ENCODE measurements around the gene TTC28. TPM values are rescaled to one million over a fixed set of nuclear protein-coding genes. Genes with fewer than 3 reads are reported as not detected.

The TTC28 gene
- total RNA-seq, 1 experiment from 2014 or later: not detected

DNA sequence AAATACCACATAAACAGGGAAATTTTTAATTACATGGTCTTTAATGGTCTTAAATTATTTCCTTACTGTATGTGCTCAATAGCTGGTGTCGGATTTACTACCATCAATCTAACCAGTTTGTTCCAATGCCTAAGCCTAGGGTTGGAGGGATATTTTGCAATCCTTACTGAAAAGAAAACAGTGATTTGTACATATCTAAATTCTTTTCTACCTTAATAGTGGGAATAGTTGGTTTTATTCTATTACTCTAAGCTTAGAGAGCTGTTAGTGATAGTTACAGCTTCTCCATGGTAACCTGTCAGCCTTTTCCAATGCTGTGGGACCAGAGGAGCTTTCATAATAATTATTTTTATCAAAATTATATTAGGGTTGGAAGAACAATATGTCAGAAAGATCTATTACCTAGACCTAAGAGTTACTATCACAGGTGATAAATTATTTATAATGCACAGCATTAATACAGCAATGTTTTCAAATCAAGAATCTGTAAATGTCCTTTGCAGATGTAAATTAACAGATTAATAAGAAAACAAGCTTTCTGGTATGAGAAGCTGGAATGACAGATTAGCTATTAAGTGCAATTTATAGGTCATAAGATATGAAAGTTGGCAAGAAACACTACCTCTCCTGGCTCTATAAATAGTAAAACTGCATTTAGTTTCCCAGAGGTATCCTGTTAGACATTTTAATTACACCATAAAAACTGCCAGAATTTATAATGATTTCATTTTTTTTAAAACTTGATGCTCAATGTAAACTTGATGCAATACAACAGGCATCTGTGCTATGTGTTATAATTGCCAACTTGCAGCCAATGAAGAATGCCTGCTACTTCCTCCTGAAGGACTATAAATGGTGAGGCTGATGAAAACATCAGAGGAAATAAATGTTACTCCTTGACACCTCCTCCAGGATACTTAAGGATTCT is 498.6 kb downstream of the TTC28 start:
- no peak for DNase-seq (ENCODE audit: unreplicated experiment)
- BruUV-seq (replicated peaks): no TSS peak
- ChIA-PET POLR2A (no interaction called here), CTCF (no interaction called here)
- Mint-ChIP-seq H3K4me1 (ENCODE audit: insufficient read depth, unreplicated experiment) (no peaks in the 10 kb centered on the region), H3K9me3 (ENCODE audit: unreplicated experiment) (no peaks in the 10 kb centered on the region), H3K36me3 (ENCODE audit: insufficient read depth, unreplicated experiment) (no peaks in the 10 kb centered on the region), H3K4me3 (ENCODE audit: unreplicated experiment) (no peak overlapping the region), H3K27ac (ENCODE audit: low read depth, unreplicated experiment) (no peak overlapping the region), H3K27me3 (ENCODE audit: insufficient read depth, unreplicated experiment) (peaks cover 75% of the 10 kb centered on the region)
- intact Hi-C loops (cut with micrococcal nuclease): no loop called here
- TF ChIP-seq, protein P1, sequence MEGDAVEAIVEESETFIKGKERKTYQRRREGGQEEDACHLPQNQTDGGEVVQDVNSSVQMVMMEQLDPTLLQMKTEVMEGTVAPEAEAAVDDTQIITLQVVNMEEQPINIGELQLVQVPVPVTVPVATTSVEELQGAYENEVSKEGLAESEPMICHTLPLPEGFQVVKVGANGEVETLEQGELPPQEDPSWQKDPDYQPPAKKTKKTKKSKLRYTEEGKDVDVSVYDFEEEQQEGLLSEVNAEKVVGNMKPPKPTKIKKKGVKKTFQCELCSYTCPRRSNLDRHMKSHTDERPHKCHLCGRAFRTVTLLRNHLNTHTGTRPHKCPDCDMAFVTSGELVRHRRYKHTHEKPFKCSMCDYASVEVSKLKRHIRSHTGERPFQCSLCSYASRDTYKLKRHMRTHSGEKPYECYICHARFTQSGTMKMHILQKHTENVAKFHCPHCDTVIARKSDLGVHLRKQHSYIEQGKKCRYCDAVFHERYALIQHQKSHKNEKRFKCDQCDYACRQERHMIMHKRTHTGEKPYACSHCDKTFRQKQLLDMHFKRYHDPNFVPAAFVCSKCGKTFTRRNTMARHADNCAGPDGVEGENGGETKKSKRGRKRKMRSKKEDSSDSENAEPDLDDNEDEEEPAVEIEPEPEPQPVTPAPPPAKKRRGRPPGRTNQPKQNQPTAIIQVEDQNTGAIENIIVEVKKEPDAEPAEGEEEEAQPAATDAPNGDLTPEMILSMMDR (IDR thresholded peaks at IDR 0.05; ENCODE audit: unreplicated experiment): no peak

DNA sequence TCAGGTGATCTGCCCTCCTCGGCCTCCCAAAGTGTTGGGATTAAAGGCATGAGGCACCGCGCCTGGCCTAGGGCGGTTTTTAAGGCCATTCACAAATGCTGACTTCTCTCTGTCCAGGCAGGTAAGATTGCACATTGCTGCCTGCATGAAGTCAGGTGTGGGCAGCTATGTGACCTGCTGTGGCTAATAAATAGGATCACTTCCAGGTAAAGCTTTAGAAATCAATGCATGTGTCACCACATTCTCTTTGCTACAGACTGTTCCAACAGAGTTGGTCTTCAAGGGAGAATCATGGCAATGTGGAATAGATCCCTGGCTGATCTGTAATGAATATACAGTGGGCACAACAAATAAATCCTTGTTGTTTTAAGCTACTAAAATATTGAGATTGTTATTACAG is 500.2 kb downstream of the TTC28 start:
- Mint-ChIP-seq H3K4me3 (ENCODE audit: unreplicated experiment) (no peak overlapping the region), H3K9me3 (ENCODE audit: unreplicated experiment) (no peaks in the 10 kb centered on the region), H3K27me3 (ENCODE audit: insufficient read depth, unreplicated experiment) (peaks cover 64% of the 10 kb centered on the region), H3K36me3 (ENCODE audit: insufficient read depth, unreplicated experiment) (no peaks in the 10 kb centered on the region), H3K27ac (ENCODE audit: low read depth, unreplicated experiment) (no peak overlapping the region), H3K4me1 (ENCODE audit: insufficient read depth, unreplicated experiment) (no peaks in the 10 kb centered on the region)
- BruUV-seq (replicated peaks): no TSS peak
- TF ChIP-seq, protein P1 (IDR thresholded peaks at IDR 0.05; ENCODE audit: unreplicated experiment): no peak
- CTCF ChIA-PET: no interaction called here
- DNase-seq (ENCODE audit: unreplicated experiment): no peak
- intact Hi-C loops (cut with micrococcal nuclease): no loop called here
- POLR2A ChIA-PET: no interaction called here

DNA sequence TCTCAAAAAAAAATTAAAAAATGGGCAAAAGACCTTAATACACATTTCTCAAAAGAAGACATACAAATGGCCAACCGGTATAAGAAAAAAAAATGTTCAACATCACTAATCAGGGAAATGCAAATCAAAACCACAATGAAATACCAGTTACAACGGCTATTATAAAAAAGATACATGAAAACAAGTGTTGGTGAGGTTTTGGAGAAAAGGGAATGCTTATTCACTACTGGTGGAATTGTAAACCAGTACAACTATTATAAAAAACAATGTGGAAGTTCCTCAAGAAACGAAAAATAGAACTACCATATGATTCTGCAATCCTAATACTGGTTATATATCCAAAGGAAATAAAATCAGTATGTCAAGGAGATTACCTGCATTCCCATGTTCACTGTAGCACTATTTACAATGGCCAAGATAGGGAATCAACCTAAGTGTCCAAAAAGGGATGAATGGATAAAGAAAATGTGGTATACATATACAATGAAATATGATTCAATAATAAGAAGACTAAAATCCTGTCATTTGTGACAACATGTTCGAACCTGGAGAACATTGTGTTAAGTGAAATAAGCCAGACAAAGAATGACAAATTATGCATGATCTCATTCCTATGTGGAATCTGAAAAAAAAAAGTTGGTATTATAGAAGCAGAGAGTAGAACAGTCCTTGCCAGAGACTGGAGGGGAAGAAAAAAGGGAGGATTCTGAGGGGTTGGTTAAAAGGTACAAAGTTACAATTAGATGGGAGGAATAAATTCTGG is 503.7 kb downstream of the TTC28 start:
- no peaks in the 10 kb centered on the region for H3K36me3 Mint-ChIP-seq (ENCODE audit: insufficient read depth, unreplicated experiment)
- H3K9me3 Mint-ChIP-seq (ENCODE audit: unreplicated experiment): no peaks in the 10 kb centered on the region
- no peak overlapping the region for H3K27ac Mint-ChIP-seq (ENCODE audit: low read depth, unreplicated experiment)
- no peaks in the 10 kb centered on the region for H3K4me1 Mint-ChIP-seq (ENCODE audit: insufficient read depth, unreplicated experiment)
- TF ChIP-seq, protein P1 (IDR thresholded peaks at IDR 0.05; ENCODE audit: unreplicated experiment): no peak
- no peak overlapping the region for H3K4me3 Mint-ChIP-seq (ENCODE audit: unreplicated experiment)
- BruUV-seq (replicated peaks): no TSS peak
- CTCF ChIA-PET: no interaction called here
- no peak for DNase-seq (ENCODE audit: unreplicated experiment)
- POLR2A ChIA-PET: interaction anchor here (0.6 kb wide), 1 partner anchor 83 kb away, joined by 3 read pairs; no protein-coding TSS in a partner anchor
- intact Hi-C loops (cut with micrococcal nuclease): no loop called here
- peaks cover 46% of the 10 kb centered on the region for H3K27me3 Mint-ChIP-seq (ENCODE audit: insufficient read depth, unreplicated experiment)

DNA sequence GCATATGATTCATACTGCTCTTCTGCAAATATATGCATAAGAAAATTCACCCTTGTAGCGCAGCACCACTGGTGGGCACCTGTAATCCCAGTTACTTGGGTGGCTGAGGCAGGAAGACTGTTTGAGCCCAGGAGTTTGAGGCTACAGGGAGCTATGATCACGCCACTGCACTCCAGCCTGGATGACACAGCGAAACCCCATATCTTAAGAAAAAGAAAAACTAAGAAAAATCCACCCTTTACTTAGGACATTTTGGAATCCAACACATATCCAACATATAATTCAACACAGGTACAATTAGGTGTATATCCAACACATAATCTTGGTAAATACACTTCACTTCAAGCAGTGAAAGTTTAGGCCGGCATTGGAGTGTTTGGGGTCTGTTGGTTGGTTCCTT is 505.1 kb downstream of the TTC28 start:
- peaks cover 36% of the 10 kb centered on the region for H3K27me3 Mint-ChIP-seq (ENCODE audit: insufficient read depth, unreplicated experiment)
- H3K36me3 Mint-ChIP-seq (ENCODE audit: insufficient read depth, unreplicated experiment): no peaks in the 10 kb centered on the region
- ChIA-PET POLR2A (no interaction called here), CTCF (no interaction called here)
- BruUV-seq (replicated peaks): no TSS peak
- no peaks in the 10 kb centered on the region for H3K4me1 Mint-ChIP-seq (ENCODE audit: insufficient read depth, unreplicated experiment)
- TF ChIP-seq, protein P1 (IDR thresholded peaks at IDR 0.05; ENCODE audit: unreplicated experiment): no peak
- intact Hi-C loops (cut with micrococcal nuclease): no loop called here
- no peak for DNase-seq (ENCODE audit: unreplicated experiment)
- H3K27ac Mint-ChIP-seq (ENCODE audit: low read depth, unreplicated experiment): no peak overlapping the region
- H3K4me3 Mint-ChIP-seq (ENCODE audit: unreplicated experiment): no peak overlapping the region
- no peaks in the 10 kb centered on the region for H3K9me3 Mint-ChIP-seq (ENCODE audit: unreplicated experiment)
